Sigmoid colon (tissue), 7 donors: ENCODE results near the gene SMYD5. TPM values are rescaled to one million over a fixed set of nuclear protein-coding genes. Genes with fewer than 3 reads are reported as not detected.

Experiments used
- DNase-seq: peaks from one replicate; pipeline ENCODE4 v3.0.0-alpha.2; 2019
- H3K27ac ChIP-seq, 4 donors: fragments of 200-600 bp; sonication (generic); one replicate each; pipeline ENCODE4 v1.5.1; 2016 to 2019; ENCODE audit warnings: mild to moderate bottlenecking in 1 of 4
- H3K27me3 ChIP-seq, 3 donors: fragments of 200-600 bp; sonication (generic); one replicate each; pipeline ENCODE4 v1.5.1; 2019; ENCODE audit warnings: mild to moderate bottlenecking in 1 of 3
- H3K36me3 ChIP-seq, 4 donors: fragments of 200-600 bp; sonication (generic); one replicate each; pipeline ENCODE4 v1.5.1; 2016 to 2019
- H3K4me1 ChIP-seq, 4 donors: fragments of 200-600 bp; sonication (generic); one replicate each; pipeline ENCODE4 v1.5.1; 2017 to 2019
- H3K4me3 ChIP-seq, 4 donors: fragments of 200-600 bp; sonication (generic); one replicate each; pipeline ENCODE4 v1.5.1; 2017 to 2019; ENCODE audit warnings: mild to moderate bottlenecking in 2 of 4, moderate library complexity in 1 of 4
- H3K9me3 ChIP-seq, 4 donors: fragments of 200-600 bp in 3 of 4; sonication (generic) in 3 of 4; one replicate each; pipeline versions ENCODE4 v1.5.1 to v1.6.1; 2013 to 2019
- CTCF ChIP-seq, 4 experiments: fragments of 450-650 bp in 3 of 4; fragments of 200-600 bp in 1 of 4; IDR thresholded peaks; one replicate each; pipeline ENCODE4 v1.5.1; 2016 to 2019; ENCODE audit warnings: antibody characterized with exemption in 4 of 4, mild to moderate bottlenecking in 3 of 4, moderate library complexity in 2 of 4
- EP300 ChIP-seq, 4 donors: sonication (generic); formaldehyde crosslinking; IDR thresholded peaks; one replicate each; pipeline ENCODE4 v1.6.1; 2017; ENCODE audit warnings: antibody characterized with exemption in 4 of 4
- POLR2A ChIP-seq, 2 donors: fragments of 450-650 bp; IDR thresholded peaks; one replicate each; pipeline ENCODE4 v1.6.1; 2016; ENCODE audit warnings: antibody characterized with exemption in 2 of 2, mild to moderate bottlenecking in 2 of 2, moderate library complexity in 2 of 2
- POLR2AphosphoS5 ChIP-seq, 4 donors: sonication (generic); formaldehyde crosslinking; IDR thresholded peaks; one replicate each; pipeline ENCODE4 v1.6.1; 2017; ENCODE audit warnings: antibody characterized with exemption in 4 of 4
- WGBS, 2 donors: extraction: QIAGEN DNeasy Blood & Tissue Kit; methylation state at CpG; one replicate each; pipeline ENCODE4 v1.1.7; 2013; 5-methylcytosine and 5-hydroxymethylcytosine counted together
- intact Hi-C: fragments of 100-400 bp; cut with DNase I; formaldehyde crosslinking; loops from one replicate; pipeline ENCODE4 v1.15.1; 2023
- polyA plus RNA-seq, 3 donors: library from polyadenylated mRNA; stranded (reverse); fragments of 200-250 nt; gene quantifications; one replicate each; pipeline ENCODE4 v1.2.3, GENCODE V29; 2013
- total RNA-seq, 4 donors: library from RNA; depleted of rRNA; stranded (reverse); fragments of >200 nt; gene quantifications; one replicate each; pipeline ENCODE4 v1.1.0, GENCODE V29; 2016
- donor health status: healthy with polysubstance abuse.
- donor health status: Bipolar disorder and iron deficiency.
- donor health status: healthy.

The SMYD5 gene
- total and polyA plus RNA-seq, 7 donors = 5.3 to 18.2 (median 7.8) TPM

GRCh38 chr2:73243884-73244570 lies 30.0 kb downstream of the SMYD5 start:
- peaks cover 0 to 11% (median 6%) of the 10 kb centered on the region in 4 donors for H3K4me1 ChIP-seq
- peaks cover 19 to 100% (median 63%) of the 10 kb centered on the region in 4 donors for H3K36me3 ChIP-seq
- no peaks in the 10 kb centered on the region for H3K9me3 ChIP-seq
- intact Hi-C loops = no loop called here
- WGBS, 2 donors = 71 to 72% methylated on average over 5 of the region's 5 CpGs
- H3K27me3 ChIP-seq = no peaks in the 10 kb centered on the region
- no peak overlapping the region for H3K27ac ChIP-seq
- TF ChIP-seq POLR2AphosphoS5 (IDR thresholded peaks at IDR 0.05) (no peak), EP300 (IDR thresholded peaks at IDR 0.05) (no peak), CTCF (IDR thresholded peaks at IDR 0.05) (no peak), POLR2A (IDR thresholded peaks at IDR 0.05) (no peak)
- DNase-seq = no peak
- H3K4me3 ChIP-seq = no peak overlapping the region

- no peaks in the 10 kb centered on the region for H3K27me3 ChIP-seq
- H3K4me3 ChIP-seq = no peak overlapping the region
- intact Hi-C loops = no loop called here
- peaks cover 0 to 8% (median 3%) of the 10 kb centered on the region in 4 donors for H3K4me1 ChIP-seq
- H3K9me3 ChIP-seq = no peaks in the 10 kb centered on the region
- DNase-seq = no peak
- no peak for TF ChIP-seq EP300 (IDR thresholded peaks at IDR 0.05)
- TF ChIP-seq POLR2A (IDR thresholded peaks at IDR 0.05) = no peak
- no peak overlapping the region for H3K27ac ChIP-seq
- 92 to 95% methylated on average over 3 of the region's 3 CpGs for WGBS, 2 donors
- H3K36me3 ChIP-seq = peaks cover 24 to 100% (median 67%) of the 10 kb centered on the region in 4 donors
Measured at GRCh38 chr2:73244580-73244979, 30.5 kb downstream of the SMYD5 start.

GRCh38 chr2:73246850-73247249 lies 32.8 kb downstream of the SMYD5 start:
- Histone ChIP-seq H3K9me3 (no peaks in the 10 kb centered on the region), H3K36me3 (peaks cover 42 to 100% (median 81%) of the 10 kb centered on the region in 4 donors), H3K27ac (no peak overlapping the region), H3K4me3 (no peak overlapping the region), H3K27me3 (no peaks in the 10 kb centered on the region), H3K4me1 (peaks cover 0 to 7% (median 0%) of the 10 kb centered on the region in 4 donors)
- TF ChIP-seq POLR2AphosphoS5 (IDR thresholded peaks at IDR 0.05) (no peak), POLR2A (IDR thresholded peaks at IDR 0.05) (no peak), CTCF (IDR thresholded peaks at IDR 0.05) (no peak), EP300 (IDR thresholded peaks at IDR 0.05) (no peak)
- no peak for DNase-seq
- intact Hi-C loops = no loop called here
- 76 to 81% methylated on average over 3 of the region's 3 CpGs for WGBS, 2 donors

- H3K36me3 ChIP-seq = peaks cover 42 to 100% (median 91%) of the 10 kb centered on the region in 4 donors
- intact Hi-C loops = no loop called here
- H3K27me3 ChIP-seq = no peaks in the 10 kb centered on the region
- WGBS, 2 donors = 82 to 88% methylated on average over 9 of the region's 9 CpGs
- H3K27ac ChIP-seq = no peak overlapping the region
- peaks cover 0 to 7% (median 0%) of the 10 kb centered on the region in 4 donors for H3K4me1 ChIP-seq
- no peaks in the 10 kb centered on the region for H3K9me3 ChIP-seq
- no peak overlapping the region for H3K4me3 ChIP-seq
- TF ChIP-seq POLR2A (IDR thresholded peaks at IDR 0.05) = no peak
- TF ChIP-seq EP300 (IDR thresholded peaks at IDR 0.05) = no peak
- TF ChIP-seq CTCF (IDR thresholded peaks at IDR 0.05) = no peak
- TF ChIP-seq POLR2AphosphoS5 (IDR thresholded peaks at IDR 0.05) = no peak
- no peak for DNase-seq
Measured at GRCh38 chr2:73249636-73250035, 35.6 kb downstream of the SMYD5 start.

GRCh38 chr2:73250872-73251846 lies 37.1 kb downstream of the SMYD5 start:
- H3K27ac ChIP-seq = no peak overlapping the region
- H3K27me3 ChIP-seq = no peaks in the 10 kb centered on the region
- intact Hi-C loops = no loop called here
- H3K36me3 ChIP-seq = peaks cover 43 to 85% (median 78%) of the 10 kb centered on the region in 4 donors
- no peaks in the 10 kb centered on the region for H3K9me3 ChIP-seq
- H3K4me3 ChIP-seq = no peak overlapping the region
- DNase-seq = no peak
- peaks cover 0 to 7% (median 0%) of the 10 kb centered on the region in 4 donors for H3K4me1 ChIP-seq
- TF ChIP-seq POLR2AphosphoS5 (IDR thresholded peaks at IDR 0.05) (no peak), CTCF (IDR thresholded peaks at IDR 0.05) (no peak), EP300 (IDR thresholded peaks at IDR 0.05) (no peak), POLR2A (IDR thresholded peaks at IDR 0.05) (no peak)
- WGBS, 2 donors = 91 to 94% methylated on average over 17 of the region's 17 CpGs
